HepG2 (cell line): Measurements from ENCODE around the gene PIK3CB. TPM values are rescaled to one million over a fixed set of nuclear protein-coding genes. Genes with fewer than 3 reads are reported as not detected.

ENCODE experiments used
- BCL6 ChIP-seq: IDR thresholded peaks from 2 replicates; pipeline ENCODE4 v1.6.1; 2016; ENCODE audit warnings: missing genetic modification reagents, missing compliant biosample characterization
- BORCS8-MEF2B ChIP-seq: sonication (generic); formaldehyde crosslinking; IDR thresholded peaks from 2 replicates; pipeline ENCODE4 v1.8.0; 2022; ENCODE audit warnings: mild to moderate bottlenecking, missing genetic modification reagents
- BRCA1 ChIP-seq: sonication (generic); formaldehyde crosslinking; IDR thresholded peaks from 2 replicates; pipeline ENCODE4 v1.4.0; 2020; ENCODE audit warnings: missing genetic modification reagents
- BRD4 ChIP-seq: sonication (generic); formaldehyde crosslinking; IDR thresholded peaks from 2 replicates; pipeline ENCODE4 v1.4.0; 2020; ENCODE audit warnings: missing genetic modification reagents
- CHD2 ChIP-seq: IDR thresholded peaks from 2 replicates; pipeline ENCODE4 v1.6.1; 2011; ENCODE audit warnings: low read depth, low read length, improper control_type of control experiment
- DMAP1 ChIP-seq: IDR thresholded peaks from 2 replicates; pipeline ENCODE4 v1.6.1; 2016
- FOXM1 ChIP-seq: sonication (generic); formaldehyde crosslinking; IDR thresholded peaks from 2 replicates; pipeline ENCODE4 v1.5.0; 2020; ENCODE audit warnings: missing genetic modification reagents
- KDM5B ChIP-seq: sonication (generic); formaldehyde crosslinking; IDR thresholded peaks from 2 replicates; pipeline ENCODE4 v1.4.0; 2020; ENCODE audit warnings: missing genetic modification reagents, mild to moderate bottlenecking, borderline replicate concordance
- LCORL ChIP-seq, 2 experiments: fragments of 450-650 bp in 1 of 2; sonication (generic) in 1 of 2; formaldehyde crosslinking in 1 of 2; IDR thresholded peaks; 2 replicates each; pipeline versions ENCODE4 v1.5.0 to v1.6.1; 2017 to 2020; ENCODE audit warnings: antibody characterized with exemption in 1 of 2, missing genetic modification reagents in 1 of 2
- MEF2D ChIP-seq: sonication (generic); formaldehyde crosslinking; IDR thresholded peaks from 2 replicates; pipeline ENCODE4 v1.5.1; 2020; ENCODE audit warnings: mild to moderate bottlenecking, missing genetic modification reagents
- MTF2 ChIP-seq: sonication (generic); formaldehyde crosslinking; IDR thresholded peaks from 2 replicates; pipeline ENCODE4 v1.5.0; 2020; ENCODE audit warnings: missing genetic modification reagents, borderline replicate concordance
- RXRB ChIP-seq: IDR thresholded peaks from 2 replicates; pipeline ENCODE4 v1.6.1; 2016; ENCODE audit warnings: borderline replicate concordance, missing genetic modification reagents, missing compliant biosample characterization
- SP5 ChIP-seq: IDR thresholded peaks from 2 replicates; pipeline ENCODE4 v1.6.1; 2016; ENCODE audit warnings: low read depth, borderline replicate concordance
- TBX3 ChIP-seq: fragments of 450-650 bp; IDR thresholded peaks from 2 replicates; pipeline ENCODE4 v1.6.1; 2017; ENCODE audit warnings: antibody characterized with exemption, mild to moderate bottlenecking, inconsistent platforms, borderline replicate concordance
- TOE1 ChIP-seq: sonication (generic); formaldehyde crosslinking; IDR thresholded peaks from 2 replicates; pipeline ENCODE4 v1.4.0; 2020; ENCODE audit warnings: mild to moderate bottlenecking, missing genetic modification reagents
- ZNF124 ChIP-seq: sonication (generic); formaldehyde crosslinking; IDR thresholded peaks from 2 replicates; pipeline ENCODE4 v1.4.0; 2020; ENCODE audit warnings: missing genetic modification reagents
- ZNF136 ChIP-seq: sonication (generic); formaldehyde crosslinking; IDR thresholded peaks from 2 replicates; pipeline ENCODE4 v1.8.1; 2022; ENCODE audit warnings: low read depth, mild to moderate bottlenecking, moderate library complexity, missing genetic modification reagents
- ZNF530 ChIP-seq: sonication (generic); formaldehyde crosslinking; IDR thresholded peaks from 2 replicates; pipeline ENCODE4 v1.5.0; 2020; ENCODE audit warnings: low read depth, mild to moderate bottlenecking, missing genetic modification reagents
- ZNF670 ChIP-seq: sonication (generic); formaldehyde crosslinking; IDR thresholded peaks from 2 replicates; pipeline ENCODE4 v1.8.0; 2022; ENCODE audit warnings: mild to moderate bottlenecking, missing genetic modification reagents, borderline replicate concordance
- polyA plus RNA-seq, 8 experiments: library from polyadenylated mRNA; depleted of rRNA in 3 of 8; stranded (reverse) in 7 of 8; unstranded in 1 of 8; fragments of >200 nt; fragmentation: Illumina TruSeq in 4 of 8; extraction: Trizol in 4 of 8; gene quantifications; 2 replicates each; pipeline versions ENCODE4 v1.2.1 to v1.2.3, GENCODE V29; 2011 to 2016; ENCODE audit warnings: low read depth in 4 of 8, missing spikeins in 1 of 8, mixed read lengths in 1 of 8; ENCODE audit not compliant: insufficient read depth in 1 of 8
- total RNA-seq, 5 experiments: library from RNA; depleted of rRNA; stranded (reverse); fragments of >200 nt; fragmentation: Illumina TruSeq; extraction: Trizol; gene quantifications; 2 replicates each; pipeline ENCODE4 v1.2.3, GENCODE V29; 2016; ENCODE audit warnings: low read depth in 1 of 5
- TF ChIP-seq, protein P1 (sequence below): sonication (generic); formaldehyde crosslinking; IDR thresholded peaks from 2 replicates; pipeline ENCODE4 v1.4.0; 2020; ENCODE audit warnings: missing genetic modification reagents
- TF ChIP-seq, protein P2 (sequence below): sonication (generic); formaldehyde crosslinking; IDR thresholded peaks from 2 replicates; pipeline ENCODE4 v1.5.1; 2020; ENCODE audit warnings: missing genetic modification reagents, mild to moderate bottlenecking, borderline replicate concordance
- TF ChIP-seq, protein P3 (sequence below): sonication (generic); formaldehyde crosslinking; IDR thresholded peaks from 2 replicates; pipeline ENCODE4 v1.4.0; 2020; ENCODE audit warnings: missing genetic modification reagents, mild to moderate bottlenecking, borderline replicate concordance

PIK3CB gene
- total and polyA plus RNA-seq, 2 of the 13 experiments (the other 11 are each of a cell fraction or from before 2014, with no cell fraction given), result 6.6 to 18.7 TPM

- TF ChIP-seq TBX3, result no peak
- TF ChIP-seq, protein P1, sequence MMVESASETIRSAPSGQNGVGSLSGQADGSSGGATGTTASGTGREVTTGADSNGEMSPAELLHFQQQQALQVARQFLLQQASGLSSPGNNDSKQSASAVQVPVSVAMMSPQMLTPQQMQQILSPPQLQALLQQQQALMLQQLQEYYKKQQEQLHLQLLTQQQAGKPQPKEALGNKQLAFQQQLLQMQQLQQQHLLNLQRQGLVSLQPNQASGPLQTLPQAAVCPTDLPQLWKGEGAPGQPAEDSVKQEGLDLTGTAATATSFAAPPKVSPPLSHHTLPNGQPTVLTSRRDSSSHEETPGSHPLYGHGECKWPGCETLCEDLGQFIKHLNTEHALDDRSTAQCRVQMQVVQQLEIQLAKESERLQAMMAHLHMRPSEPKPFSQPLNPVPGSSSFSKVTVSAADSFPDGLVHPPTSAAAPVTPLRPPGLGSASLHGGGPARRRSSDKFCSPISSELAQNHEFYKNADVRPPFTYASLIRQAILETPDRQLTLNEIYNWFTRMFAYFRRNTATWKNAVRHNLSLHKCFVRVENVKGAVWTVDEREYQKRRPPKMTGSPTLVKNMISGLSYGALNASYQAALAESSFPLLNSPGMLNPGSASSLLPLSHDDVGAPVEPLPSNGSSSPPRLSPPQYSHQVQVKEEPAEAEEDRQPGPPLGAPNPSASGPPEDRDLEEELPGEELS (CRISPR knock-in tag), result no peak
- peak; percentile 68; the same call in 1 of the 2 replicates for TF ChIP-seq DMAP1 (CRISPR knock-in tag)
- TF ChIP-seq BCL6, result no peak
- 0 out of 2 replicates have a peak, but pooled peaks have one; percentile 35 for TF ChIP-seq FOXM1 (CRISPR knock-in tag)
- TF ChIP-seq BORCS8-MEF2B (CRISPR knock-in tag), result peak; percentile 77
- TF ChIP-seq ZNF530 (CRISPR knock-in tag), result no peak
- TF ChIP-seq ZNF136 (CRISPR knock-in tag), result no peak
- TF ChIP-seq, protein P2, sequence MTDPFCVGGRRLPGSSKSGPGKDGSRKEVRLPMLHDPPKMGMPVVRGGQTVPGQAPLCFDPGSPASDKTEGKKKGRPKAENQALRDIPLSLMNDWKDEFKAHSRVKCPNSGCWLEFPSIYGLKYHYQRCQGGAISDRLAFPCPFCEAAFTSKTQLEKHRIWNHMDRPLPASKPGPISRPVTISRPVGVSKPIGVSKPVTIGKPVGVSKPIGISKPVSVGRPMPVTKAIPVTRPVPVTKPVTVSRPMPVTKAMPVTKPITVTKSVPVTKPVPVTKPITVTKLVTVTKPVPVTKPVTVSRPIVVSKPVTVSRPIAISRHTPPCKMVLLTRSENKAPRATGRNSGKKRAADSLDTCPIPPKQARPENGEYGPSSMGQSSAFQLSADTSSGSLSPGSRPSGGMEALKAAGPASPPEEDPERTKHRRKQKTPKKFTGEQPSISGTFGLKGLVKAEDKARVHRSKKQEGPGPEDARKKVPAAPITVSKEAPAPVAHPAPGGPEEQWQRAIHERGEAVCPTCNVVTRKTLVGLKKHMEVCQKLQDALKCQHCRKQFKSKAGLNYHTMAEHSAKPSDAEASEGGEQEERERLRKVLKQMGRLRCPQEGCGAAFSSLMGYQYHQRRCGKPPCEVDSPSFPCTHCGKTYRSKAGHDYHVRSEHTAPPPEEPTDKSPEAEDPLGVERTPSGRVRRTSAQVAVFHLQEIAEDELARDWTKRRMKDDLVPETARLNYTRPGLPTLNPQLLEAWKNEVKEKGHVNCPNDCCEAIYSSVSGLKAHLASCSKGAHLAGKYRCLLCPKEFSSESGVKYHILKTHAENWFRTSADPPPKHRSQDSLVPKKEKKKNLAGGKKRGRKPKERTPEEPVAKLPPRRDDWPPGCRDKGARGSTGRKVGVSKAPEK (CRISPR knock-in tag), result no peak
- 0 out of 2 replicates have a peak, but pooled peaks have one; percentile 26 for TF ChIP-seq ZNF124
- peak; percentile 82; the same call in 1 of the 2 replicates for TF ChIP-seq ZNF670 (CRISPR knock-in tag)
- no peak for TF ChIP-seq MEF2D (CRISPR knock-in tag)
- 0 out of 2 replicates have a peak, but pooled peaks have one; percentile 40 for TF ChIP-seq KDM5B (CRISPR knock-in tag)
- no peak; the same call in 1 of the 2 replicates for TF ChIP-seq SP5 (CRISPR knock-in tag)
- TF ChIP-seq TOE1, result no peak
- no peak for TF ChIP-seq RXRB (CRISPR knock-in tag)
- TF ChIP-seq MTF2 (CRISPR knock-in tag), result peak; percentile 77; the same call in 1 of the 2 replicates
- TF ChIP-seq LCORL (IDR thresholded peaks at IDR 0.05), result no peak
- TF ChIP-seq LCORL (CRISPR knock-in tag; IDR thresholded peaks at IDR 0.05), result peak; percentile 68; the same call in 1 of the 2 replicates
- TF ChIP-seq BRCA1 (CRISPR knock-in tag), result peak; percentile 36; the same call in 1 of the 2 replicates
- TF ChIP-seq BRD4 (CRISPR knock-in tag), result peak; percentile 75; the same call in 1 of the 2 replicates
- no peak for TF ChIP-seq CHD2
- TF ChIP-seq, protein P3, sequence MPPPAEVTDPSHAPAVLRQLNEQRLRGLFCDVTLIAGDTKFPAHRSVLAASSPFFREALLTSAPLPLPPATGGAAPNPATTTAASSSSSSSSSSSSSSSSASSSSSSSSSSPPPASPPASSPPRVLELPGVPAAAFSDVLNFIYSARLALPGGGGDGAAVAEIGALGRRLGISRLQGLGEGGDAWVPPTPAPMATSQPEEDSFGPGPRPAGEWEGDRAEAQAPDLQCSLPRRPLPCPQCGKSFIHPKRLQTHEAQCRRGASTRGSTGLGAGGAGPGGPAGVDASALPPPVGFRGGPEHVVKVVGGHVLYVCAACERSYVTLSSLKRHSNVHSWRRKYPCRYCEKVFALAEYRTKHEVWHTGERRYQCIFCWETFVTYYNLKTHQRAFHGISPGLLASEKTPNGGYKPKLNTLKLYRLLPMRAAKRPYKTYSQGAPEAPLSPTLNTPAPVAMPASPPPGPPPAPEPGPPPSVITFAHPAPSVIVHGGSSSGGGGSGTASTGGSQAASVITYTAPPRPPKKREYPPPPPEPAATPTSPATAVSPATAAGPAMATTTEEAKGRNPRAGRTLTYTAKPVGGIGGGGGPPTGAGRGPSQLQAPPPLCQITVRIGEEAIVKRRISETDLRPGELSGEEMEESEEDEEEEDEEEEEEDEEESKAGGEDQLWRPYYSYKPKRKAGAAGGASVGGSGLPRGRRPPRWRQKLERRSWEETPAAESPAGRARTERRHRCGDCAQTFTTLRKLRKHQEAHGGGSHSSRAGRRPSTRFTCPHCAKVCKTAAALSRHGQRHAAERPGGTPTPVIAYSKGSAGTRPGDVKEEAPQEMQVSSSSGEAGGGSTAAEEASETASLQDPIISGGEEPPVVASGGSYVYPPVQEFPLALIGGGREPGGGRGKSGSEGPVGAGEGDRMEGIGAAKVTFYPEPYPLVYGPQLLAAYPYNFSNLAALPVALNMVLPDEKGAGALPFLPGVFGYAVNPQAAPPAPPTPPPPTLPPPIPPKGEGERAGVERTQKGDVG, result no peak
Measured at GRCh38 chr3:138834596-138835396, at the start of gene PIK3CB (continued).
